T-helper 1 cell (primary cell): Measurements from ENCODE around the gene FOXN1.

Experiments used
- DNase-seq, 5 donors: peaks; one replicate each; pipeline ENCODE4 v3.0.0-alpha.2; 2012 to 2020

The FOXN1 gene

GRCh38 chr17:28576758-28577465 is 70.8 kb downstream of the FOXN1 start, which contains the start of gene ALDOC:
Gene ALDOC (minus strand): TSS chr17:28576895. CDS start chr17:28575532, 1,363 bp downstream.
- DNase-seq = peak; percentile 96 to 98 (median 98)

GRCh38 chr17:28577466-28577824 is 71.3 kb downstream of the FOXN1 start:
- no peak for DNase-seq

DNA sequence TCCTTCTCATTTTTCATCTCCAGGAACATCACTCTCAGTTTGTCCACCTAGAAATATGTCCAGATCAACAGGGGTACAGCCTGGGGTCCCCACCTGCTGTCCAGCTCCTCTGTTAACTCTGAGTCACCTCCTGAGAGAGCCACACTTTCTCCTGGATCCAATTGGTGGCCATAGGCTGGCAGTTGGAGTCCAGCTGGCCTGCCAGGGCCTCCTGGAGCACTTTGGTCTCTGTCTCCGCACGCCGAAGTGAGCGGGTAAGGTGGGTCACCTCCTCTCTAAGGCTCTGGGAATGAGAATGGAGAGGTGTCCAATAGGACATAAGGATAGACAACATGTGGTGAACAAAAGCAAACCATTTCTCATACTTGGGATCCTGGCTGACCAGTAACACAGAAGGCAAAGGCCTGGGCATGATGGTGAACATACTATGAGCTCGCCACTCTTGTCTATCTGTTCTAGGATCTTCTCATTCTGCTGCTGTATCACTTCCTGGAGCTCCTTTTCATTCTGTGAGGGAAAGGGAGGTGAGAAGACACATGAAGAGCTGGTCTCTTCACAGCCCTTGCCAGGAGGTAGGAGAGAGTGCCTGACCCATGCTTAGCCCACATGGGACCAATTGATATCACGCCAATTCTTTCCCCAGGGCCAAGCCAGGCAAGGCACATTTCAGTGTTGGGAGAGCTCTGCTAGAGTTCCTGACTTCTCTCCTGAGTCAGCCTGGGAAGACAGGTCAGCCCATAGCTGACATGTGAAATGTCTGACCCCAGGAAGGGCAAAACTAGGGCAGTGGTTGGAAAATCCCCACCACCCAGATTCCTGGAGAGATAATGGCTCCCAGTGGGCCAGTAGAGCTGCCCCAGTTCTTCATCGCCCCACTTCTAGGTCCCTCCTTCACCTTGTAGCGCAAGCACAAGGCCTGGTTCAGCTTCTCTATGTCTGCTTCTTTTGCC is 72.4 kb downstream of the FOXN1 start:
- no peak for DNase-seq

DNA sequence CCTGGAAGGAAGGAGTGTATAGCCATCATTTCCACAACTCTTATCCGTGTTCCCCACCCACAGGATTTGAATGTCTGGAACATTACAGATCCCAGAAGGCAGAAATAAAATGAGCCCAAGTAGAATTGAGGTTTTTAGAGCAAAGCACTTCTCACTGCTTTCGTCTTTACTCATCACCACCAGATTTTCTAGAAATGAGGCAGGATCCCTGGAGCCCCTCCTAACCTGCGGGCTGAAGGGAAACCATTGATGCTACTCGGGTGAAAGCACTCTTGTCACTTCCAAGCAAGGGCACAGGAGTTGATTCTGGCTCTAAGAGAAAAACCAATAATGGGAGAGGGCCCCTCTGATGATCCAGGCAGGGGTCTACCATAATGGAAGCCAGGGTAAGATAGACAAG is 73.4 kb downstream of the FOXN1 start:
- peak in 1 of 5 donors; percentile 72 for DNase-seq

DNA sequence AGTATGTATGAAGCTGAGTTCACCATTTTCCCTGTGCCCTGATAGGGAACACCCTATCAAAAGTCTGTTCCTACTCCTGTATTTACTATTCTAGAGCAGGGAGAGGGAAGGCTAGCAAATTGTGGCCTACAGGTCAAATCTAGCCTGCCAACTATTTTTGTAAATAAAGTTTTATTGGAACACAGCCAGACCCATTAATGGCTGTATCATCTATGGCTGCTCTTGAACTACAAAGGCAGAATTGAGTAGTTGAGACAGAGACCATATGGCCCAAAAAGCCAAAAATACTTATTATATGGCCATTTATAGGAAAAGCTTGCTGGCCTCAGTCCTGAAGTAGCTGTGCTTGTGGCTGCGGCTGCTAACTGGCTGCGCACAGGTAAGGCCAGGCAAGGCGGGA is 74.8 kb downstream of the FOXN1 start:
- DNase-seq = no peak

DNA sequence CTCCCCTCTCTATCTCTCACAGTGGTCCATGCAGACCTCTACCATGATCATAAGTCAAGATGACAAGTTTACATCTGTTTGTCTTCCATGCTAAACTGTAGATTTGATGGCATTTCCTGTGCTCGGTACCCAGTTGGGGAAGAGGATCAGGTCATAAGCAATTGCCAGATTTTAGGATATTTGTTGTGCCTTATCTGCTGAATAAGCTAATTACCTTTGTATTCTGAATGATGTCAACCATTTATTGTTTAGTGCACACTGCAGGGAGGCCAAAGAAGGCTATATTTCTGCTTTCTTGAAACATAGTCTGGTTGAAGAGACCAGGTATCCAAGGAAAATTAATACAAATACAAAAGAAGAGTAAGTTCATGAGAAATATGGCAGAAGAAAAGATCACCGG is 76.4 kb downstream of the FOXN1 start:
- no peak for DNase-seq

DNA sequence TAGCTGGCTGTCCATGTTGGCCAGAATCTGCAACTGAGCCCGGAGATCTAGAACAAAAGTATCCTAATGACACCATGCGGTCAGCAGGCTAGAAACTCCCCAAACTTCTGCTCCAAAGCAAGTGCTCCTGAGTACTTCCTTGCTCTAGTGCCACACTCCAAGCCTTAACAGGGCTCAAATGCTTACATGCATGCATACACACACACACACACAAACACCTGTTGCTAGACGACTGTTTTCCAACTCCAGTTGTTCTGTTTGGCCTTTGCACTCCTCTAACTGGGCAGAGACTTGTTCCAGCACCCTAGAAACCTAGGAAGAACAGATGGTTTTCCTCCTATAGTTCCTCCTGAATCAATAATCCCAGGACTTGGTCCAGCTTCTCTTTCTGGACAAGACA is 78.3 kb downstream of the FOXN1 start:
- no peak for DNase-seq

DNA sequence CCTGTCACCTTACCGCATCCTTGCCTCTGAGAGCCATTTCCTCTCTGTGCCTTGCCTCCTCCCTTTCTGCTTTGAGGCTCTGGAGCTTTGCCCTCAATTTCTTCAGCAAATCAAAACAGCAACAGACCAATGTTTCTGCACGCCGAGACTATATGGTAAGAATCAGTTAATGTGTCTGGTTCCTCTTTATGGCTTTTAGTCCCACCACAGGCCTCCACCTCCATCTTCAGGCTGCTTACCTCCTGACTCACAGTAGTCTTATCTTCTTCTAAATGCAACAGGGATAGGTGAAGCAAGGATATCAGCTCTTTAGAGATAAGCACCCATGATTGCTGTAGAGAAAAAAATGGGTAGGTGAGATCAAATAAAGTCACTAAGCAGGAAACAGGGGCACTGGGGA is 79.7 kb downstream of the FOXN1 start:
- DNase-seq = no peak
